Activated CD4-positive, alpha-beta T cell treated with anti-CD3 and anti-CD28 coated beads, Interleukin-2, amount 50 U/mL, for 24 hours (primary cell): Measurements from ENCODE around the gene LIN37.
"Not testable (repeated sequence)": the region's sequence is repeated elsewhere in the genome, so short reads cannot be mapped to it uniquely, and the experiment has no call there.

Source experiments
- DNase-seq, 2 donors: peaks; one replicate each; pipeline ENCODE4 v3.0.0-alpha.2; 2020; ENCODE audit warnings: low read depth in 1 of 2, low spot score in 1 of 2

The LIN37 gene

DNA sequence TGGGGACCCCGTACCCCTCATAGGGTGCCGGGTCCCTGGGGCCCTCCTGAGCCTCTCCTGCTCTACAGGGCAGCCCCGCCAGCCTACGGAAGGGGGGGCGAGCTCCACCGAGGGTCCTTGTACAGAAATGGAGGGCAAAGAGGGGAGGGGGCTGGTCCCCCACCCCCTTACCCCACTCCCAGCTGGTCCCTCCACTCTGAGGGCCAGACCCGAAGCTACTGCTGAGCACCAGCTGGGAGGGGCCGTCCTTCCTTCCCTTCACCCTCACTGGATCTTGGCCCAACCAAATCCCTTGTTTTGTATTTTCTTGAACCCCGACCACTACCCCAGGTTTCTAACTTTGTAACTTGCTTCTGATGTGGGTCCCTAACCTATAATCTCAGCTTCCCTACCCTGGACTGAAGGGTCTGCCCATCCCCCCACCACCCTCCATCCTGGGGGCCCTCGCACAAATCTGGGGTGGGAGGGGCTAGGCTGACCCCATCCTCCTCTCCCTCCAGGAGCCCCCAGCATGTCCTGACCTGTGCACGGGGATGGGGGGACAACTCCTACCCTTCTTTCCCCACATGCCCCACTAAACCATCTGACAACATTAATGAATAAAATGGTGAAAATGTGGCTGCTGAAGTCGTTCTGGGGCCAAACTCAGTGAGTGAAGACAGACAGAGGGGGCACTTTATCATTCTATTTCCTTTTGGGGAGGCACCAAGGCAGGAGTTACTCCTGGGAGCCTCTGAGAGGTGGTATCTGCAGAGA, 40.0 kb downstream of the LIN37 start:
- DNase-seq: no peak

DNA sequence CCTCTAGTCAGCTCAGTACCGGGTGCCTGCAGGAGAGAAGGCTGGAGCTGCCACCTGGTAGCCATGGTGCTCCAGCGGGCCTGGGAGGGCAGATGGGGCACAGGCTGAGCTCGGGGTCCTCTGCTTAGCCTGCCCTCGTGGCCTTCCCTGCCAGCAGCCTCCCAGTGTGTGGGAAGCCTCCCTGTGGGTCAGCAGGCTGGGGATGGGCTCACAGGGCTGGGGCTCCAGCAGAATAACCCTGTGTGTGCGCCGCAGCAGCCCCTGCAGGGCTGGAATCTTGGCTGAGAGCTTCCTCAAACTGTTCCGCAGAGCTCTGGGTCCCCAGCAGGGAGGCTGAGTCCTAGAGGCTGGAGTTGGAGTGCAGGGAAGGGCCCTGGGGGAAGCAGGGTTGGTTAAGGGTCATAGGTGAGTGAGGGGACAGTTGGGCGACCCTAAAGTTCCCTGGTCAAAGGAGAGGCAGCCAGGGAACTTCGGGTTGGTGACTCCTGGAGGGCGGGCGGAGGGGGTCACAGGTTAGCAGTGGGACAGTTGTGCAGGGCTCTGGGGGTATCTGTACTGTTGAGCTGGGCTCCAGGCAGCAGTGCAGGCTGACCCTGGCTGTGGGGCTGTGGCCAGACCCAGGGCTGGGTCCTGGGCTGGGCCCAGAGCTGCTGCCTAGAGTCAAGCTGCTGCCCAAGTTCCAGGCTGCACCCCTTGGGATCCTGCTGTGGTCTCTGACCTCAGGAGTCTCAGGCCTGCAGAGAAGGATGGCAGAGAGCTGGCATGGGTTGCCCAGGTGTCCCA, 41.0 kb downstream of the LIN37 start:
- DNase-seq: no peak

- no peak for DNase-seq
Observed at GRCh38 chr19:35789978-35790944, 41.9 kb downstream of the LIN37 start.

- no peak for DNase-seq
Observed at GRCh38 chr19:35790981-35791813, 42.8 kb downstream of the LIN37 start.

DNA sequence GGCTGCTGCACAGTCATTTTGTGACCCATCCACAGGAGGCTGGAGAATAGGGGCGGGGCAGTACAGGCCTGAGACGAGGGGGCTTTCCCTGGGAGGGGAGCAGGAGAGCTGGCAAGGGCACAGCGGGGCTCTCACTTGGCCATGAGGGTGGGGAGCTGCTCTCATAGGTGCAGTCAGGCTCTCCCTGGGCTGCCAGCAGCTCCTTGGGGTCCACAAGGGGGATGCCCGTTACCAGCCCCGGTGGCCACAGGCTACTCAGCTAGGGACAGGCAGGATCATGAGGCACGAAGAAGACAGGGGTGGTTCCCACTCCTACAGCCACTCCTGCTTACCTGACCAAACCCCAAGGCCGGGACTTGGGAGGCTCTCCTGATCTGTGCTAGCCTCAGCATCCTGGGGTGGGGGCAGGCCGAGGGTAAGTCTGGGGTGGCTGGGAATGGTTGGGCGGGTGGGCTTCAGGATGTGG, 43.5 kb downstream of the LIN37 start:
- DNase-seq: no peak

GRCh38 chr19:35792312-35792711, 43.9 kb downstream of the LIN37 start:
- no peak for DNase-seq

GRCh38 chr19:35792888-35793287, 44.5 kb downstream of the LIN37 start:
- no peak for DNase-seq

- DNase-seq: no peak
Observed at GRCh38 chr19:35793381-35794165, 45.2 kb downstream of the LIN37 start.

DNA sequence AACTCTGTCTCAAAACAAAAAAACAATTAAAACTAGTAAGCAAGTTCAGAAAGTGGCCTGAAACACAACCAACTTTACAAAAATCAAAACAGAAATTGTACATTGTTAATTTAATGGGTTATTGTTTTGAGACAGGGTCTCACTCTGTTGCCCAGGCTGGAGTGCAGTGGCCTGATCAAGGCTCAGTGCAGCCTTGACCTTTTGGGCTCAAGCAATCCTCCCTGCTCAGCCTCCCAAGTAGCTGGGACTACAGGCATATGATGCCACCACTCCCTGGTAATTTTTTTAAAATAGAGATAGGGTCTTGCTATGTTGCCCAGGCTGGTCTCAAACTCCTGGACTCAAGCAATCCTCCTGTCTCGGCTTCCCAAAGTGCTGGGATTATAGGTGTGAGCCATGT, 47.2 kb downstream of the LIN37 start:
- DNase-seq: not testable (repeated sequence)

- DNase-seq: no peak
Observed at GRCh38 chr19:35796645-35797542, 48.5 kb downstream of the LIN37 start.

- no peak for DNase-seq
Observed at GRCh38 chr19:35797663-35798062, 49.3 kb downstream of the LIN37 start.

GRCh38 chr19:35801828-35802227, 53.5 kb downstream of the LIN37 start:
- no peak for DNase-seq
